HL-60 (cell line): ENCODE data around the gene UQCR11.

Experiments
- POLR2AphosphoS5 ChIP-seq: IDR thresholded peaks from 2 replicates; pipeline ENCODE4 v1.6.1; 2012; ENCODE audit warnings: low read depth
- TF ChIP-seq, protein P1 (sequence below): IDR thresholded peaks from one replicate; pipeline ENCODE4 v1.5.1; 2011; ENCODE audit warnings: low read length, control low read depth, inconsistent platforms; ENCODE audit not compliant: insufficient read depth
- TF ChIP-seq, protein P2 (sequence below): IDR thresholded peaks from 2 replicates; pipeline ENCODE4 v1.6.1; 2012; ENCODE audit warnings: low read depth; ENCODE audit not compliant: insufficient replicate concordance

DNA sequence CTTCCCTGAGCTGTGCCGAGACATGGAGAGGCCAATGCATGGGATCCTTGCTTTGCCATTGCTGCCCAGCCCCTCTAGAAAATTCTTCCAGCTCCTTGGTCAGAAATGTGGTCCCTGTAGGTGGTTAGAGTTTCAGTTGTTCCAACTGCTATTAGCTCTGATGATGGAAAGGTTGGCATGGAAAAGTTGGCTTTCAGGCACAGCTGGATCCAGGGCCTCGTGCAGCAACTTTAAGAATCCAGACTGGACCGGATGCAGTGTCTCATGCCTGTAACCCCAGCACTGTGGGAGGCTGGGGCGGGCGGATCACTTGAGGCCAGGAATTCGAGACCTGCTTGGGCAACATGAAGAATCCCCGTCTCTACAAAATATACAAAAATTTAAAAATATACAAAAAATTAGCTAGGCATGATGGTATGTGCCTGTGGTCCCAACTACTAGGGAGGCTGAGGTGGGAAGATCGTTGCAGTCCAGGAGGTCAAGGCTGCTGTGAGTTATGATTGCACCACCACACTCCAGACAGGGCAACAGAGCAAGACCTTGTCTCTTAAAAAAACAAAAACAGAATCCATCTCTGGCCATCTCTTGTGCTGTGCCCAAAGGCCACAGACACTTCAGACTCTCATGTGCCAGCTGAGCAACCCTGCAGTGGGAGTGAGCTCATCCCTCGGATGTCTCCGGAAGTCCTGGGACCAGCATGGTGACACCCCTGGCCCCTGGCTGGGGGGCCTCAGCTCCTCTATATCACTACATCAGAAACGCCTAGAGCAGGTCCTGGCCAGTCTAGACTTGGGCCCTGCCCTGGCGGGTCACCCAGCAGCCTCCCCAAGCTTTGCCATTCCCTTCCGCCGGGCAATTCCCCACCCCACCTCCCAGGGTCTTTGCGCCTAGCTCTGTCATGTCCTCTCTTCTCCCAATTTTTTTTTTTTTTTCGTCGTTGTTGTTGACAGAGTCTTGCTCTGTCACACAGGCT is 53.9 kb downstream of the UQCR11 start:
- TF ChIP-seq, protein P1, sequence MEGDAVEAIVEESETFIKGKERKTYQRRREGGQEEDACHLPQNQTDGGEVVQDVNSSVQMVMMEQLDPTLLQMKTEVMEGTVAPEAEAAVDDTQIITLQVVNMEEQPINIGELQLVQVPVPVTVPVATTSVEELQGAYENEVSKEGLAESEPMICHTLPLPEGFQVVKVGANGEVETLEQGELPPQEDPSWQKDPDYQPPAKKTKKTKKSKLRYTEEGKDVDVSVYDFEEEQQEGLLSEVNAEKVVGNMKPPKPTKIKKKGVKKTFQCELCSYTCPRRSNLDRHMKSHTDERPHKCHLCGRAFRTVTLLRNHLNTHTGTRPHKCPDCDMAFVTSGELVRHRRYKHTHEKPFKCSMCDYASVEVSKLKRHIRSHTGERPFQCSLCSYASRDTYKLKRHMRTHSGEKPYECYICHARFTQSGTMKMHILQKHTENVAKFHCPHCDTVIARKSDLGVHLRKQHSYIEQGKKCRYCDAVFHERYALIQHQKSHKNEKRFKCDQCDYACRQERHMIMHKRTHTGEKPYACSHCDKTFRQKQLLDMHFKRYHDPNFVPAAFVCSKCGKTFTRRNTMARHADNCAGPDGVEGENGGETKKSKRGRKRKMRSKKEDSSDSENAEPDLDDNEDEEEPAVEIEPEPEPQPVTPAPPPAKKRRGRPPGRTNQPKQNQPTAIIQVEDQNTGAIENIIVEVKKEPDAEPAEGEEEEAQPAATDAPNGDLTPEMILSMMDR: no peak
- TF ChIP-seq POLR2AphosphoS5: no peak
- TF ChIP-seq, protein P2, sequence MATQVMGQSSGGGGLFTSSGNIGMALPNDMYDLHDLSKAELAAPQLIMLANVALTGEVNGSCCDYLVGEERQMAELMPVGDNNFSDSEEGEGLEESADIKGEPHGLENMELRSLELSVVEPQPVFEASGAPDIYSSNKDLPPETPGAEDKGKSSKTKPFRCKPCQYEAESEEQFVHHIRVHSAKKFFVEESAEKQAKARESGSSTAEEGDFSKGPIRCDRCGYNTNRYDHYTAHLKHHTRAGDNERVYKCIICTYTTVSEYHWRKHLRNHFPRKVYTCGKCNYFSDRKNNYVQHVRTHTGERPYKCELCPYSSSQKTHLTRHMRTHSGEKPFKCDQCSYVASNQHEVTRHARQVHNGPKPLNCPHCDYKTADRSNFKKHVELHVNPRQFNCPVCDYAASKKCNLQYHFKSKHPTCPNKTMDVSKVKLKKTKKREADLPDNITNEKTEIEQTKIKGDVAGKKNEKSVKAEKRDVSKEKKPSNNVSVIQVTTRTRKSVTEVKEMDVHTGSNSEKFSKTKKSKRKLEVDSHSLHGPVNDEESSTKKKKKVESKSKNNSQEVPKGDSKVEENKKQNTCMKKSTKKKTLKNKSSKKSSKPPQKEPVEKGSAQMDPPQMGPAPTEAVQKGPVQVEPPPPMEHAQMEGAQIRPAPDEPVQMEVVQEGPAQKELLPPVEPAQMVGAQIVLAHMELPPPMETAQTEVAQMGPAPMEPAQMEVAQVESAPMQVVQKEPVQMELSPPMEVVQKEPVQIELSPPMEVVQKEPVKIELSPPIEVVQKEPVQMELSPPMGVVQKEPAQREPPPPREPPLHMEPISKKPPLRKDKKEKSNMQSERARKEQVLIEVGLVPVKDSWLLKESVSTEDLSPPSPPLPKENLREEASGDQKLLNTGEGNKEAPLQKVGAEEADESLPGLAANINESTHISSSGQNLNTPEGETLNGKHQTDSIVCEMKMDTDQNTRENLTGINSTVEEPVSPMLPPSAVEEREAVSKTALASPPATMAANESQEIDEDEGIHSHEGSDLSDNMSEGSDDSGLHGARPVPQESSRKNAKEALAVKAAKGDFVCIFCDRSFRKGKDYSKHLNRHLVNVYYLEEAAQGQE: no peak
